Activated B cell treated with CpG ODN at 0.5 μM for 24 hours (primary cell): ENCODE data around the gene LAMP1. TPM values are rescaled to one million over a fixed set of nuclear protein-coding genes. Genes with fewer than 3 reads are reported as not detected.

Experiments
- ATAC-seq: fragments of 200-7000 bp; cut with Tn5 transposase; one replicate; pipeline ENCODE4 v1.10.0; 2021; ENCODE audit warnings: low read depth, mild to moderate bottlenecking, moderate library complexity
- CTCF ChIA-PET: fragments of 350-600 bp; sonication (Branson Sonifier 250); formaldehyde crosslinking; loops from one replicate; lab custom pipeline; 2021; ENCODE audit warnings: antibody characterized with exemption; lab: Charles Lee
- POLR2A ChIA-PET: fragments of 350-600 bp; sonication (Branson Sonifier 250); formaldehyde crosslinking; loops from one replicate; lab custom pipeline; 2021; ENCODE audit warnings: antibody characterized with exemption; lab: Charles Lee
- DNase-seq: peaks from one replicate; pipeline ENCODE4 v3.0.0; 2022
- H3K27ac Mint-ChIP-seq: one replicate; pipeline ENCODE4 v1.8.0; 2020; ENCODE audit warnings: mixed read lengths
- H3K27me3 Mint-ChIP-seq: one replicate; pipeline ENCODE4 v1.8.0; 2021; ENCODE audit warnings: mixed read lengths
- H3K36me3 Mint-ChIP-seq: one replicate; pipeline ENCODE4 v1.8.0; 2021; ENCODE audit warnings: low read depth, mixed read lengths
- H3K4me1 Mint-ChIP-seq: one replicate; pipeline ENCODE4 v1.8.0; 2021; ENCODE audit warnings: mixed read lengths
- H3K4me3 Mint-ChIP-seq: one replicate; pipeline ENCODE4 v1.8.0; 2020; ENCODE audit warnings: mild to moderate bottlenecking, mixed read lengths
- H3K9me3 Mint-ChIP-seq: one replicate; pipeline ENCODE4 v1.8.0; 2020; ENCODE audit warnings: mixed read lengths
- intact Hi-C: fragments of 100-400 bp; cut with micrococcal nuclease; formaldehyde crosslinking; loops from one replicate; pipeline ENCODE4 v1.15.1; 2024
- total RNA-seq: library from RNA; stranded (reverse); gene quantifications from 2 replicates; pipeline ENCODE4 v1.2.3, GENCODE V29; 2022
- TF ChIP-seq, protein P1 (sequence below): fragments of 200-600 bp; IDR thresholded peaks from one replicate; pipeline ENCODE4 v1.8.0; 2022; ENCODE audit warnings: antibody characterized with exemption, mild to moderate bottlenecking

The LAMP1 gene
- total RNA-seq, 1 donor from 2014 or later: 86.2 TPM

DNA sequence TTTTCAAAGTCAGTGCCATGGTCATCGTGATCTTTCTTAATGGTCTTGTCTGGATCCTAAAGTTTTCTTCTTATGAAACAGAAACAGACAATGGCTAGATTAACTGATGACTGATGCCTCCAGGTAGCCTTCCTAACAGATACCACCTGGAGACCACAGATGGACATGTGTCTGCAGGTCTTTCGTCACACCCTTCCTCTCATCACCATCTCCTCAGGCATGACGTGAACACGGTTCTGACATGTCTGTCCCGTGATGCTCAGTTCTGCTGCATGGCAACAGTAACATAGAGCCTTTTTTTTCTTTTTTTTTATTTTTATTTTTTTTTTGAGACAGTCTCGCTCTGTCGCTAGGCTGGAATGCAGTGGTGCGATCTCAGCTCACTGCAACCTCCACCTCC is 13.1 kb upstream of the LAMP1 start:
- Mint-ChIP-seq H3K27me3 (peaks cover 16% of the 10 kb centered on the region), H3K4me1 (no peaks in the 10 kb centered on the region), H3K27ac (no peak overlapping the region), H3K4me3 (no peak overlapping the region), H3K36me3 (no peaks in the 10 kb centered on the region), H3K9me3 (peaks cover 1% of the 10 kb centered on the region)
- TF ChIP-seq, protein P1, sequence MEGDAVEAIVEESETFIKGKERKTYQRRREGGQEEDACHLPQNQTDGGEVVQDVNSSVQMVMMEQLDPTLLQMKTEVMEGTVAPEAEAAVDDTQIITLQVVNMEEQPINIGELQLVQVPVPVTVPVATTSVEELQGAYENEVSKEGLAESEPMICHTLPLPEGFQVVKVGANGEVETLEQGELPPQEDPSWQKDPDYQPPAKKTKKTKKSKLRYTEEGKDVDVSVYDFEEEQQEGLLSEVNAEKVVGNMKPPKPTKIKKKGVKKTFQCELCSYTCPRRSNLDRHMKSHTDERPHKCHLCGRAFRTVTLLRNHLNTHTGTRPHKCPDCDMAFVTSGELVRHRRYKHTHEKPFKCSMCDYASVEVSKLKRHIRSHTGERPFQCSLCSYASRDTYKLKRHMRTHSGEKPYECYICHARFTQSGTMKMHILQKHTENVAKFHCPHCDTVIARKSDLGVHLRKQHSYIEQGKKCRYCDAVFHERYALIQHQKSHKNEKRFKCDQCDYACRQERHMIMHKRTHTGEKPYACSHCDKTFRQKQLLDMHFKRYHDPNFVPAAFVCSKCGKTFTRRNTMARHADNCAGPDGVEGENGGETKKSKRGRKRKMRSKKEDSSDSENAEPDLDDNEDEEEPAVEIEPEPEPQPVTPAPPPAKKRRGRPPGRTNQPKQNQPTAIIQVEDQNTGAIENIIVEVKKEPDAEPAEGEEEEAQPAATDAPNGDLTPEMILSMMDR: no peak
- ChIA-PET CTCF (no interaction called here), POLR2A (no interaction called here)
- no peak for ATAC-seq
- intact Hi-C loops: no loop called here
- no peak for DNase-seq

DNA sequence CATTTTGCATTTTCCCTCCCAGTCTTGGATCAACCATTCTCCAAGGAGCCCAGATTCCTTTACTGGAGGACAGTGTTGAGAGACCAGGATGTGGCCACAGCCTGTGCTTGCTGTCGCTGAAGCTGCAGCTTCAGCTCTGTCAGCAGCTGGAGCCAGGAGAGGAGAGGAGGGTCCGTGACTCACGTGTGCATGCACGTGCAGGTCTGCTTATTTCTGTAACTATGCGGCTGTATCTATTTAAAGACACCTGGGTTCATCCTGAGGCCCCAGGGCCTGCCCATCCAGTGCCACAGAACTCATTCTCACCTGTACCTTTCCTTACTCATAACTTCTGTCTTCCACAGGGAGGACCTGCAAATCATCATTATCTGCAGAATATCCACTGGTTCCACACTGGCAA is 8.2 kb upstream of the LAMP1 start:
- peaks cover 50% of the 10 kb centered on the region for H3K27me3 Mint-ChIP-seq
- TF ChIP-seq, protein P1: no peak

DNA sequence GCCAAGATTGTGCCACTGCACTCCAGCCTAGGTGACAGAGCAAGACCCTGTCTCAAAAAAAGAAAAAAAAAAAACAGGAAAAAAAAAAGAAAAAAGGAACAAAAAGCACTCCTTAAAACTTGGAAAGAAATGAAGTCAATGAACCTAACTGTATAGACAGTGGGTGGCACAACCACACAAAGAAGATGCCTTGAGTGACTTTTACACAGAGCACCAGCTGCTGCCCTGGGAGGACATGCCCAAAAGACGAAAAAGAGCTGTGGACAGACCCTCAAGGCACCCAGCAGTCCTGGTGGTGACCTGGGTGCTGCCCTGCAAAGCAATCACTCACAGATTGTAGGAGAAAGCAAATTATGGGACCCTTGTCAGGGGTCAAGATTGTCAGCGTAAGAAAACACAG is 5.9 kb upstream of the LAMP1 start:
- peak overlapping the region; percentile 24 for H3K4me3 Mint-ChIP-seq
- ATAC-seq (no peak), DNase-seq (no peak)
- CTCF ChIA-PET: no interaction called here
- no peaks in the 10 kb centered on the region for H3K9me3 Mint-ChIP-seq
- peaks cover 50% of the 10 kb centered on the region for H3K27me3 Mint-ChIP-seq
- TF ChIP-seq, protein P1: no peak
- H3K27ac Mint-ChIP-seq: no peak overlapping the region
- no peaks in the 10 kb centered on the region for H3K36me3 Mint-ChIP-seq
- intact Hi-C loops: loop anchor here (10.0 kb wide), 1 partner anchor 706 kb away; the partner anchor contains the start of gene TUBGCP3
- POLR2A ChIA-PET: no interaction called here
- H3K4me1 Mint-ChIP-seq: peaks cover 14% of the 10 kb centered on the region

More for the DNA sequence above, 8.2 kb upstream of the LAMP1 start:
- DNase-seq: no peak
- Mint-ChIP-seq H3K4me3 (no peak overlapping the region), H3K9me3 (no peaks in the 10 kb centered on the region), H3K36me3 (no peaks in the 10 kb centered on the region), H3K4me1 (peaks cover 12% of the 10 kb centered on the region), H3K27ac (no peak overlapping the region)
- ChIA-PET CTCF (no interaction called here), POLR2A (interaction anchor here (0.9 kb wide), 1 partner anchor 11 kb away, joined by 3 read pairs; no protein-coding TSS in a partner anchor)
- ATAC-seq: no peak
- intact Hi-C loops: no loop called here

DNA sequence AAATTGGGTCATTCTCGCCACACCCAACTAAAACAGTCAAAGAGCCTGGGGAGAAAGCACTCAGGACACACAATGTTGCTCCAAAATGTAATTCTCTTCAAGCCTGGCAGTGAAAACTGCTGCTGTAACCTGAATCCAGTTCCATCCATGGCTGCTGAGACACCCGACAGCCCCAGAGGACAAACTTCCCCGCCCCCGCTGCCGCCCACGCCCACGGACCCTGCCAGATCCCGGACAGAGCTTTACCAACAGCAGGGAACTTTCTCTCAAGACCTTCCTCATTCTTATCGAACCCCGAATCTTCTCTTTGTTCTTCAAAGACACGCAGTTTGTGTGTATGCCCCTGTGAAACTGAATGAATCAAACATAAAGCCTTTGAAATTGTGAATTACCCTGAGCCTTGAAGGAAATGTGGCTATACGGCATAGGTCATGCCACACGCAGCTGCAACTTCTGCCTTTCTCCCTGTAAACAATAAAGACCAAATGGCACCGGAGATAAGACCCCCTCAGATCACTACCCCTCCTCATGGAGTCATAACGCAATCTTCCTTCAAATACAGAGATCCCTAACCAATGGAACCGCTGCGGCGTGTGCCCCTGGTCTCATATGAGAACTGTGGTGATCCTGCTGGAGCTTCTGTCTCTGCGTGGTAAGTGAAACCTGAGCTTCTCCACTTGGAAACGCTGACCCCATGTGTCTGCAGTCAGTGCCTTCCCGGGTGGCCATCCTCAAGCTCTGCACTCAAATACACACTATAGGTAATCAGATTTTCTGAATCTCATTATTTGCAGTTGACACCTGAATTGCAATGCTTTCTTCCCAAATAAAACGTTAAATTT is 4.8 kb upstream of the LAMP1 start:
- peaks cover 20% of the 10 kb centered on the region for H3K4me1 Mint-ChIP-seq
- intact Hi-C loops: loop anchor here (10.0 kb wide), 1 partner anchor 707 kb away; the partner anchor contains the start of gene TUBGCP3
- ATAC-seq (no peak), DNase-seq (no peak)
- peaks cover 5% of the 10 kb centered on the region for H3K36me3 Mint-ChIP-seq
- no peaks in the 10 kb centered on the region for H3K9me3 Mint-ChIP-seq
- H3K27ac Mint-ChIP-seq: no peak overlapping the region
- H3K27me3 Mint-ChIP-seq: peaks cover 48% of the 10 kb centered on the region
- TF ChIP-seq, protein P1: no peak
- H3K4me3 Mint-ChIP-seq: peak overlapping the region; percentile 26
- POLR2A ChIA-PET: no interaction called here
- CTCF ChIA-PET: no interaction called here

DNA sequence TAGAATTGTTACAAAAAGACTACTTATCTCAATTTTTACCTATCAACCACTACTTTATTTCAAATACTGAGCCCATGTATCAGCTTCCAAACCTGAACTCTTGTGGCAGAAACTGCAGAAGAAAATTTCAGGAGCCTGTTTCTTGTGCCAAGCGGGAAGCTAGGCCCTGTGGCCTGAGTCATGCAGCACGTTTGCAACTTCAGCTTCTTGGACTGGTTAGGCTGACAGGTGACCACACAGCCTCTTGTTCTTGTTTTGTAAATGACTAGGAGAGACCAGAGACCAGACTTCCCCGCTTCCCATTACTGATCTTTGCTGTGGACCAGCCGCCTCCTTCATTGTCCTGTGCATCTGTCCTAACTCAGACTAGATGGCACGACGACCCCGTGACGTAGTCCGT is 3.4 kb upstream of the LAMP1 start:
- Mint-ChIP-seq H3K9me3 (no peaks in the 10 kb centered on the region), H3K4me3 (no peak overlapping the region), H3K4me1 (peaks cover 32% of the 10 kb centered on the region), H3K27ac (no peak overlapping the region), H3K27me3 (peaks cover 45% of the 10 kb centered on the region), H3K36me3 (peaks cover 8% of the 10 kb centered on the region)
- ATAC-seq: no peak
- ChIA-PET CTCF (no interaction called here), POLR2A (no interaction called here)
- intact Hi-C loops: loop anchor here (10.0 kb wide), 1 partner anchor 709 kb away; the partner anchor contains the start of gene TUBGCP3
- TF ChIP-seq, protein P1: no peak
- no peak for DNase-seq
